IPS-NIHi7 (cell line): ENCODE results near the gene TTC33.
"Not testable (repeated sequence)": the region's sequence is repeated elsewhere in the genome, so short reads cannot be mapped to it uniquely, and the experiment has no call there.

ENCODE experiments used
- DNase-seq: peaks from one replicate; pipeline ENCODE4 v3.0.0; 2012; ENCODE audit warnings: mixed read lengths; ENCODE audit errors: extremely low spot score

The TTC33 gene, protein sequence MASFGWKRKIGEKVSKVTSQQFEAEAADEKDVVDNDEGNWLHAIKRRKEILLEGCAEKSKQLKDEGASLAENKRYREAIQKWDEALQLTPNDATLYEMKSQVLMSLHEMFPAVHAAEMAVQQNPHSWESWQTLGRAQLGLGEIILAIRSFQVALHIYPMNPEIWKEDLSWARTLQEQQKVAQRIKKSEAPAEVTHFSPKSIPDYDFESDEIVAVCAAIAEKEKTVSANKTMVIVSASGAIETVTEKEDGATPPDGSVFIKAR

DNA sequence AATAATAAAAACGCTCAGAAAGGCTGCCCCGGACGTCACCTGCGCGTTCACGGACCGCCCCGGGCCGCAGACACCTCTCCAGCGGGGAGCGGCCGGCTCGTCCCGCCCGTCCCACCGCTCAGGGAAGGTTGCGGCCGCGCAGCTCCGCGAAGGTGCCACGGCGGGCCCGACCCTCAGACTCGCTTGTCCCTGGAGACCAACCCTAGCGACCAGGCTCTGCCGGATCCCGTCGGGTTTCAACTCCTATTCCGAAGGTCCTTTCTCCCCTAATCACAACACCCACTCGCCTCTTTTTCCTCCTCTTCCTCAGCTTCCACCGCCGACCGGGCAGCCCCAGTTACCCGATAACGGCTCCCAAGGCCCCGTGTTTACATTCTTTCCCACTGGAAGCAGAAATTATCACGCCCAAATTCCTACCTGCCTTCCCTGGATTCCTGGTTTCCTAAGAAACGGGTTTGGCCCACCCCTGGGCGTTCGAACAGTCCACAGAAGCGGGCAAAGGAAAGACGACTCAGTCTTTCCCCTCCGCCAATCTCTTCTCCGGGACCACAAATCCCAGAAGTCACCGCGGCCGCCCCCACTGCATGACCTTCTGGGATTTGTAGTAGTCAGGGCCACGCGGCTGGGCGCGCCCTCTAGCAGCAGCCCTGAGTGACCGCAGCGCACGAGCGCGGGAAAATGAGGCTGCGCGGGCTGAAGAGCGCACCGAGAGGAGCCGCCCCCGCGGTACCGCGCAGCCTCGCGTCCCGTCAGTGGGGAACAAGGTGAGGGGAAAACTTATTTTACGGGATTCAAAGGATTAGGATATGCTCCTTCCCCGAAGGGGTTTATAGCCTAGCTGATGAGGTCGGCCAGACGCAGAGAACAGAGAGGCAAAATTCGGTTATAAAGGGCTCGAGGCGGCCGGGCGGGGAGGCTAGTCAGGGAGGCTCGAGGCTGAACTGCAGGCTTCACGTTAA is at the start of gene TTC33:
TTC33 (minus strand) TSS at position 555 of the 959 bp plus-strand sequence. CDS start 8,943 bp downstream, outside the sequence.
- DNase-seq = peak; percentile 94

- no peak for DNase-seq
Observed at GRCh38 chr5:40801771-40802562, 46.2 kb upstream of the TTC33 start.

GRCh38 chr5:40799258-40799657 is 43.5 kb upstream of the TTC33 start:
- no peak for DNase-seq

- peak; percentile 26 for DNase-seq
Observed at GRCh38 chr5:40798801-40799210, 43.0 kb upstream of the TTC33 start.

DNA sequence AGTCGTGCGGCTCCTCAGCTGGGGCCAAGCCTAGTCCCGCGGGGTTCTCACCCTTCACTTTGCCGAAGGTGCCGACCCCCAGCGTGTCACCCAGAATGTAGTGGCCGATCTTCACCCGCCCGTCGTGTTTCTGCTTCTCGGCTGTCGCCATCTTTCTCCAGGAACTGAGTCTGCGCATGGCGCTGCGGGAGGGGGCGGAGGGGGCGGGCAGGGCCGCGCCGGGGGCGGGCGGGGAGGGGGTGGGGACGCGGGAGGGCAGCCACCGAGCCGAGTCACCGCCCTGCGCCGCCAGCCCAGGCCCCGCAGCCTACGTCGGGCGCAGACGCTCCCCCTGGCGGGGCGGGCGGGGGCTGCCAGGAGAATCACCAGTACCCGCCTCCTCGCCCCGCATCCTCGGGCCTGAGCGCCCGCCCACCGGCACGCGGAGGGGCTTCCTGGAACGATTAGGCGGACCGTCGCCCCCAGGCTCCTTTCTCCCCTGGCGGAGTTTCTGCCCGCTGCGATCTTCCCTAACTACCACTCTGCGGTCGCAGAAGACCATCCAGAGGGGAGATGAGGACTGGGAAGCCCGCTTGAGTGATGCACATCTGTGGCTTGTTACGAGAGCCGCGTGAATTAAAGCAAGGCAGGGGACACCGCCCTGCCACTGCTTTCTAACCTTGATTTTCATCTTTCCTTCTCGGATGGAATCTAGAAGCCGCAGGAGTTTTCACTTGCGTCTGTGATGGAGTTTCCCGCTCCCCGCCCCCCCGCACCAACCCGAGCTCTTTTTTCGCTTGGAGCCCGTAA is 42.4 kb upstream of the TTC33 start, which contains the start of gene PRKAA1:
PRKAA1 (minus strand) TSS at position 363 of the 789 bp plus-strand sequence; CDS start at position 178, 185 bp downstream.
- peak; percentile 92 for DNase-seq

DNA sequence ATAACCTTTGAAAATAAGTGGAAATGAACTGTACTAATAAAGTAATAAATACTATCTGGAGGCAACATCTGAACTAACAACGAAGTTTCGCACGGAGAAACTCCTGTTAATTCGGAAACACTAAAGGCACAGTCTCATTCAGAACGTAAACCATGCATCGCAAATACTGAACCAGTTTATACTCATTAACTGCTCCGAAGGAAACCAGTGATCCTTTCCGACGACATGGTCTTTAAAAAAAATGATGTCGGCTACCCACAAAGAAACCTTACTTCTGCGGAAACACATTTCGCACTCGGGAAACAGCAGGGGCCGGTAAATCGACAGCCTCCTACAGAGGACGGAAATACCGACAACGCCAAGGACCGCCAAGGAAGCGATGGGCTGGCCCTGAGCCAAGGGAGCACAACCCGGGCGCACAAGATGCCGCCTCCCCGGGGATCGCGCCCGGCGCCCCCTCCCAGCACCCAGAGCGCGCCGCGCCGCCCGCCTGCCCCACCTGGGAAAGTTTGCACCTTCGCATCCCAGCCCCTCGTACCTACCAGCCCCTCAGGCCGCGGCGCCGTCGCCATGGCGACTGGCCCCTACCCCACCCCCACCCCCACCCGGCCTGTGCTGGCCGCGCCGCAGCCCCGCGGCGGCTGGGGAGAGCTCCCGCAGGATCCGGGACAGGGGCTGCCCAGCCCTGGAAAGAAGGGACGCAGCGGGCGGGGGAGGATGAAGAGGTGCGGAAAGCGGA is 41.7 kb upstream of the TTC33 start:
- peak; percentile 74 for DNase-seq

GRCh38 chr5:40796487-40796889 is 40.7 kb upstream of the TTC33 start:
- no peak for DNase-seq

DNA sequence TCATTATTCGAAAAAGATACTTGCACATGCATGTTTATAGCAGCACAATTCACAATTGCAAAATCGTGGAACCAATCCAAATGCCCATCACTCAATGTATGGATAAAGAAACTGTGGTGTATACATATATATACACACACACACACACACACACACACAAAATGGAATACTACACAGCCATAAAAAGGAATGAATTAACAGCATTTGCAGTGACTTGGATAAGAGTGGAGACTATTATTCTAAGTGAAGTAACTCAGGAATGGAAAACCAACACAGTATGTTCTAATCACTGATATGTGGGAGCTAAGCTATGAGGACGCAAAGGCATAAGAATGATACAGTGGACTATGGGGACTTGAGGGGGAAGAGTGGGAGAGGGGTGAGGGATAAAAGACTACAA is 39.1 kb upstream of the TTC33 start:
- DNase-seq = not testable (repeated sequence)

DNA sequence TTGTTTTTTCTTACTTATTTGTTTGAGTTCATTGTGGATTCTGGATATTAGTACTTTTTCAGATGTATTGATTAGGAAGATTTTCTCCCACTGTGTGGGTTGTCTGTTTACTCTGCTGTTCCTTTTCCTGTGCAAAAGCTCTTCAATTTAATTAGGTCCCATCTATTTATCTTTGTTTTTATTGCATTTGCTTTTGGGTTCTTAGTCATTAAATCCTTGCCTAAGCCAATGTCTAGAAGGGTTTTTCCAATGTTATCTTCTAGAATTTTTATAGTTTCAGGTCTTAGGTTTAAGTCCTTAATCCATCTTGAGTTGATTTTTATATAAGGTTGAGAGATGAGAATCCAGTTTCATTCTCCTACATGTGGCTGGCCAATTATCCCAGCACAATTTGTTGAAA is 38.6 kb upstream of the TTC33 start:
- not testable (repeated sequence) for DNase-seq

- DNase-seq = not testable (repeated sequence)
Observed at GRCh38 chr5:40792691-40793090, 36.9 kb upstream of the TTC33 start.

GRCh38 chr5:40791715-40792139 is 36.0 kb upstream of the TTC33 start:
- DNase-seq = no peak

- DNase-seq = no peak
Observed at GRCh38 chr5:40790947-40791593, 35.3 kb upstream of the TTC33 start.

GRCh38 chr5:40788941-40789340 is 33.2 kb upstream of the TTC33 start:
- not testable (repeated sequence) for DNase-seq

DNA sequence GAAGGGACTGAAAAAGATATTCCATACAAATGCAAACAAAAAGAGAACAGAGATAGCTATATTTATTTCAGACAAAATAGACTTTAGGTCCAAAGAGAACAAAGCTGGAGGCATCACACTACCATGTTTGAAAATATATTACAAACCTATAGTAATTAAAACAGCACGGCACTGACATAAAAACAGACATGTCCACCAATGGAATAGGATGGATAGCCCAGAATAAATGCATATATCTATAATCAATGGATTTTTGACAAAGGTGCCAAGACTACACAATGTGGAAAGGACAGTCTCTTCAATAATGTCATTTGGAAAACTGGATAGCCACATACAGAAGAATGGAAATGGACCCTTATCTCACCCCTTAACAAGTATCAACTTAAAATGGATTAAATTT is 32.2 kb upstream of the TTC33 start:
- DNase-seq = no peak

- DNase-seq = not testable (repeated sequence)
Observed at GRCh38 chr5:40786664-40787063, 30.9 kb upstream of the TTC33 start.

- no peak for DNase-seq
Observed at GRCh38 chr5:40784916-40785315, 29.2 kb upstream of the TTC33 start.

- DNase-seq = no peak
Observed at GRCh38 chr5:40784027-40784653, 28.4 kb upstream of the TTC33 start.

- no peak for DNase-seq
Observed at GRCh38 chr5:40781843-40782409, 26.2 kb upstream of the TTC33 start.

GRCh38 chr5:40780858-40781257 is 25.1 kb upstream of the TTC33 start:
- DNase-seq = no peak
